Spinal cord (tissue), 10 donors: ENCODE data around the gene LRRC3C. TPM values are rescaled to one million over a fixed set of nuclear protein-coding genes. Genes with fewer than 3 reads are reported as not detected.

Source experiments
- DNase-seq, 6 donors: peaks; one replicate each; pipeline versions ENCODE4 v3.0.0 to v3.0.0-alpha.2; 2013 to 2015; ENCODE audit warnings: low spot score in 6 of 6, low read depth in 4 of 6
- H3K27ac ChIP-seq: one replicate; pipeline ENCODE4 v1.5.1; 2013; ENCODE audit warnings: low read depth, low read length, control low read depth
- H3K27me3 ChIP-seq: one replicate; pipeline ENCODE4 v1.6.1; 2013; ENCODE audit warnings: low read length; ENCODE audit not compliant: control insufficient read depth, insufficient read depth
- H3K36me3 ChIP-seq: one replicate; pipeline ENCODE4 v1.6.1; 2013; ENCODE audit warnings: low read length; ENCODE audit not compliant: control insufficient read depth, insufficient read depth
- H3K4me1 ChIP-seq: one replicate; pipeline ENCODE4 v1.6.1; 2013; ENCODE audit warnings: low read length; ENCODE audit not compliant: control insufficient read depth, insufficient read depth
- H3K4me3 ChIP-seq: one replicate; pipeline ENCODE4 v1.5.1; 2013; ENCODE audit warnings: low read depth, low read length, control low read depth
- H3K9me3 ChIP-seq: one replicate; pipeline ENCODE4 v1.6.1; 2013; ENCODE audit warnings: low read length; ENCODE audit not compliant: control insufficient read depth, insufficient read depth
- WGBS: methylation state at CpG from one replicate; pipeline ENCODE4 v1.1.5; 2013; ENCODE audit warnings: missing lambda C conversion rate; ENCODE audit not compliant: insufficient coverage; 5-methylcytosine and 5-hydroxymethylcytosine counted together
- polyA plus RNA-seq, 2 donors: library from polyadenylated mRNA; unstranded; fragments of 120-200 nt; gene quantifications; one replicate each; pipeline ENCODE4 v1.2.1, GENCODE V29; 2013; ENCODE audit not compliant: insufficient read length in 2 of 2
- total RNA-seq, 2 donors: library from RNA; depleted of rRNA in 1 of 2; stranded (reverse); fragments of 120-200 nt in 1 of 2; fragments of >200 nt in 1 of 2; gene quantifications; one replicate each; pipeline versions ENCODE4 v1.2.3 to v1.2.4, GENCODE V29; 2013 to 2014
- donor health status: healthy.

LRRC3C gene
- total and polyA plus RNA-seq, 4 donors = not detected

DNA sequence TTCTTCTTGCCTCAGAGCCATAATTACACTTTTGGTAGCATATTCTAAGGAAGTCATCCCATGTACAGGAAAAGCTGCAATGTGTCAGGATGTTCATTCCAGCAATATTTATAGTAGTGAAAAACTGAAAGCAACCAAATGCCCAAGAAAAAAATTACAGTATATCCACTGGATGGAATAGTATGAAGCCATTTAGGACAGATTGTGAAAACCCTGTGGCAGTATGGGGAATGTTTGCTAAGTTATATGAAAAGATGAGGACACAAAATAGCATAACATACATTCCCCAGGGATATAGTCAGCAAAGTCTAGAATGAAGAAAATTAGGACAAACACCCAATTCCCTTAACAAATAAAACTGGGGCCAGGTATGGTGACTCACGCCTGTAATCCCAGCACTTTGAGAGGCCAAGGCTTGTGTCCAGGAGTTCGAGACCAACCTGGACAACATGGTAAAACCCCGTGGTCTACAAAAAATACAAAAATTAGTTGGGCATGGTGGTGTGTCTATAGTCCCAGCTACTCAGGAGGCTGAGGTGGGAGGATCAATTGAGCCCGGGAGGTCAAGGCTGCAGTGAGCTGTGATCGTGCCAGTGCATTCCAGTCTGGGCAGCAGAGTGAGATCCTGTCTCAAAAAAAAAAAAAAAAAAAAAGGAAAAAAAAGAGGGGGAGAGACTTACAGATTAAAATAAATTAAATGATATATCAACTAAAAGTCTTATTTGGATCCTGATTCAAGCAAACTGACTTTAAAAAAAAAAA lies 2.3 kb downstream of the LRRC3C start:
- H3K27ac ChIP-seq = no peak overlapping the region
- H3K4me1 ChIP-seq = peaks cover 32% of the 10 kb centered on the region
- 100% methylated on average over 2 of the region's 5 CpGs for WGBS
- H3K27me3 ChIP-seq = no peaks in the 10 kb centered on the region
- H3K4me3 ChIP-seq = no peak overlapping the region
- no peaks in the 10 kb centered on the region for H3K36me3 ChIP-seq
- DNase-seq = no peak
- no peaks in the 10 kb centered on the region for H3K9me3 ChIP-seq

DNA sequence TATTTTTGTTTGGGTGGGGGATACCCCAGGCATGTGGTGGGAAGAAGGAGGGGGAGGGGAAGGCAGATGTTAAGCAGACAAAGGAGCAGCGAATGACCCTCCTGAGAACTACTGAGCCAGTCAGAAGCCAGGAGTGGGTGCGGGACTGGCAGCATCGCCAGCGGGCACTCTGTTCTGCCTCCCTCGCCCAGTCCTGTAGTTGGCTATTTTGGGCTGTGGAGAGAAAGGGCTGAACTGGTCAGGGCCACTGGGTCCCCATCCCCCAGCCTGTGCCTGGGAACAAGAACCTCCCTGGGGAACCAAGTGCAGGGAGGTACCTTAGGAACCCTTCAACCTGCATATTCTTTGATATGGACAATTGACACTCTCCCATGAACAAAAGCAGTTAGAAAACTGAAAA lies 6.4 kb downstream of the LRRC3C start:
- Histone ChIP-seq H3K4me1 (peaks cover 4% of the 10 kb centered on the region), H3K9me3 (no peaks in the 10 kb centered on the region), H3K27me3 (no peaks in the 10 kb centered on the region), H3K27ac (no peak overlapping the region), H3K4me3 (no peak overlapping the region), H3K36me3 (no peaks in the 10 kb centered on the region)
- 68% methylated on average over 5 of the region's 5 CpGs for WGBS
- peak in 1 of 6 donors; percentile 32 for DNase-seq

DNA sequence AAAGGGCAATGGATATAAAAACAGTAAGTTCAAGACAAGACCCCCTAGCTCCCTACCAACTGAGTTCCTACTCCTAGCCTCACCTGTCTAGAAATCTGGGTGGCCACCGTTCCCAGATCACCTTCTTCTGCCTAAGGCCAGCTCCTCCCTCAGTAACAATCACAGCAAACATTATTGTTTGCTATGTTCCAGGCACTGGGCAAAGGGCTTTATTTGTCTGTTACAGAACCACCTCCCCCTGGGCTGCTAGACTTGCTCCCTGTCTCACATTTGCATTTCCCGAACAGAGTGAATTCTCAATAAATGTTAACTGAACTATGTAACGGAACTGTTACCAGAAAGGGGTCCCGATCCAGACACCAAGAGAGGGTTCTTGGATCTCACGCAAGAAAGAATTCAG lies 6.8 kb downstream of the LRRC3C start:
- peaks cover 4% of the 10 kb centered on the region for H3K4me1 ChIP-seq
- 50% methylated on average over 1 of the region's 5 CpGs for WGBS
- DNase-seq = no peak
- no peaks in the 10 kb centered on the region for H3K9me3 ChIP-seq
- no peak overlapping the region for H3K27ac ChIP-seq
- no peaks in the 10 kb centered on the region for H3K27me3 ChIP-seq
- H3K36me3 ChIP-seq = no peaks in the 10 kb centered on the region
- H3K4me3 ChIP-seq = no peak overlapping the region

DNA sequence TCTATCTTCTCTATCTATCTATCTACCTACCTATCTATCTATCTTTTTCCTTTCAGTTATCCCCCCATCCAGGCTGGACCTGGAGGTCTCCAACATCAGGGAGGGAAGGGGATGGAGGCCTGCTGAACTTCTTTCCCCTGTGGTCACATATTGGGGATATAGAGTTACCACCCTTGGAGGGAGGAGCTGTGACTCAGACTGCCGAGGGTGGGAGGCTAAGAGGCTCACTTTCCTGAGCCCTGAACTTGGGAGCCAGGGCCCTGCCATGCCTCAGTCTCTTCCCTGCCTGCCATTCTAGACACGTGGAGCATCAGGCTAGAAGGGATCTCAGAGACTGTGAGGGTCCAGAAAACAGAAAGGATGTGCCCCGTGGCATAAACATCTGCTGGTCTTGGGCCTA lies 8.4 kb downstream of the LRRC3C start:
- Histone ChIP-seq H3K36me3 (no peaks in the 10 kb centered on the region), H3K4me1 (peaks cover 8% of the 10 kb centered on the region), H3K4me3 (no peak overlapping the region), H3K27ac (no peak overlapping the region), H3K27me3 (no peaks in the 10 kb centered on the region), H3K9me3 (no peaks in the 10 kb centered on the region)
- DNase-seq = no peak
- 65% methylated on average over 3 of the region's 3 CpGs for WGBS

DNA sequence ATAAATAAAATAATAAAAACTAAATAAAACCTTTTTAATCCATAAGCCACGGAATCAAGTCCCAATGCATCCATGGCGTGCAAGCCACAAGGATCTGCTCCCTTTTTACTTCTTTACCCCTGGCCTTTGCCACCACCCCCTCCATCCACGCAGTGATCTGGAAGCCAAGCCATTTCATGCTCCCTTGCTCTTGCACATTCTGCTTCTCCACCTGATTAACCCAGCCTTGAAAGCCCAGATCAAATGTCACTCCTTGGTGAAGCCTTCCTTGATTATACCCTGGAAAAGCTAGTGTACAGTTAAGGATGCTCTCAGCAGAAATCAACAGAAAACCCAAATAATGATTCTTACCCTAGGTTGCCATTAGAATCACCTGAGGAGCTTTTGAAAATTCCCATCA lies 9.9 kb downstream of the LRRC3C start:
- 92% methylated on average over 3 of the region's 3 CpGs for WGBS
- no peak overlapping the region for H3K27ac ChIP-seq
- H3K27me3 ChIP-seq = no peaks in the 10 kb centered on the region
- H3K36me3 ChIP-seq = no peaks in the 10 kb centered on the region
- peaks cover 8% of the 10 kb centered on the region for H3K4me1 ChIP-seq
- H3K4me3 ChIP-seq = no peak overlapping the region
- H3K9me3 ChIP-seq = no peaks in the 10 kb centered on the region
- no peak for DNase-seq

DNA sequence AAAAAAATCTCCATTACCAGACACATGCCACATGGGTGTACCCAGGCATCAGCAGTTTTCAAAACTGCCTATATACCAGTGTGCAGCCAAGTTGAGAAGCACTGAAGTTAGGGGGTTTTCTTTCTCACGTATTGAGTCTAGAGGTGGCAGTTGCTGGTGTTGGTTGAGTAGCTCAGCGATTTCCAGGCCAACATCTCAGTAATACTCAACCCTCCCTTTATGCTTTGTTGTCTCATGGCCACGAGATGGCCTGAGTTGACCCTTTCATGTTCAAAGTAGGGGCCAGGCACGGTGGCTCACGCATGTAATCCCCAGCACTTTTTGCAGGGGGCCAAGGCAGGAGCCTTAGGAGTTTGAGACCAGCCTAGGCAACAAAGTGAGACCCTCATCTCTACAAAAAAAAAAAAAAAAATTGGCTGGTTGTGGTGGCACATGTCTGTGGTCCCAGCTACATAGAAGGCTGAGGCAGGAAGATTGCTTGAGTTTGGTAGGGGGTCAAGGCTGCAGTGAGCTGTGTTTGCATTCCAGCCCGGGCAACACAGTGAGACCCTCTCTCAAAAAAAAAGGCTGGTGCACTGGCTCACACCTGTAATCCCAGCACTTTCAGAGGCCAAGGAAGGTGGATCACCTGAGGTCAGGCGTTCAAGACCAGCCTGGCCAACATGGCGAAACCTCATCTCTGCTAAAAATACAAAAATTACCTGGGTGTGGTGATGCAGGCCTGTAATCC lies 10.8 kb downstream of the LRRC3C start:
- no peak overlapping the region for H3K4me3 ChIP-seq
- 63% methylated on average over 4 of the region's 8 CpGs for WGBS
- no peaks in the 10 kb centered on the region for H3K27me3 ChIP-seq
- H3K4me1 ChIP-seq = peaks cover 8% of the 10 kb centered on the region
- no peak overlapping the region for H3K27ac ChIP-seq
- no peak for DNase-seq
- H3K36me3 ChIP-seq = no peaks in the 10 kb centered on the region
- no peaks in the 10 kb centered on the region for H3K9me3 ChIP-seq

DNA sequence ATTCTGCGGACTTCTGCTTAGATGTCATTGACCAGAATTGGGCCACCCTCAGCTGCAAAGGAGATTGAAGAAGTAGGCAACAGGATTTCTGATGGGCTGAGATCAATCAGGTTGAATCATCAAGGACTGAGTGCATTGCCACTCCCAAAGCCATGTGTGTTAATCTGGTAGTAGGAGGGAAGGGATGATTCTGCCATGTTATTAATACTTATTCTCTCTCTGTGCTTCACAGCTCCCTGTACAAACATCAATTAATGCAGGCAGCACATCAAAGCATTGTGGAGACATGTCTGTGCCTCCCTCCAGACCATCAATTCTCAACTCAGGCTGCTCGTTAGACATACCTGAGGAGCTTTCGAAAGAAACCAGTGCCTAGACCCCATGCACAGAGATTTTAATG lies 11.6 kb downstream of the LRRC3C start:
- DNase-seq = peak in 1 of 6 donors; percentile 63
- Histone ChIP-seq H3K27me3 (no peaks in the 10 kb centered on the region), H3K9me3 (no peaks in the 10 kb centered on the region), H3K4me3 (no peak overlapping the region), H3K4me1 (peaks cover 7% of the 10 kb centered on the region), H3K27ac (no peak overlapping the region), H3K36me3 (no peaks in the 10 kb centered on the region)
- WGBS = no CpG with 5 or more reads among the region's 3 CpGs

DNA sequence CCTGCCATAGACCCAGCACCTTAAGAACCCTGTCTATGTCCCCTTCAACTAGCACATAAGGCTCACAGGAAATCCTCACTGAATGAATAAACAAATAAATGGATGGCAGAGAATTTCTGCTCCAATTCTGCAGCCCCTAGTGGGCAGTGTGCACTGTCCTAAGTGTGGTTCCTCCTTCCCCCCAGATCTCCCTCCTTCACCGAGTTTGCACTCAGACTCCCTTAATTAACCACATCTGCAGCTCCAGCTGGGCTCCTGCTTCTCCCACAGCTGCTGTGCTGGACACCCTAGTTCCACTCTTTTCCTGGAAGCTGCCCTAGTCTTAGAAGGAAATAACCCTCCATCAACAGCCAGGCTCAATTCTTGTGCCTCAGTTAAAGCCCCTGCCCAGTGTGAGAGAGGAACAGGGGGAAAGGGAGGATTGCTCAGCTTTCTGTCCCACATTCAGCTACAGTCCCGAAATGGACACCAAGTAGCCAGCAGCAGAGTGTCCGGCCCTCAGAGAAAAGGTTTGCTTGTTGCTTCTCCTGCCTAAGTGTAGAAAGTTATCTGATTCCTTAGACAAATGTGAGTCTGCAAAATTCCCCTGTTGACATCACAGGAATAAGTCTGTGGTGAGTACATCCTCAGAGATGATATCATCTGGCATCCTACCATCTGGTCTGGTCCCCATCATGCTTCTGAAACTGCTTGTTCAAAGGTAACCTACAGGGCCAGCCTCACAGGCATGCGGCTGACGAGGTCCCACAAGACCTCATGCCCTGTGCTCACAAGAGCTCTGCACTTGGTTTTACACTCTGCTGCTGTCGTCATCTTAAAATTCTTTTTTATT lies 12.3 kb downstream of the LRRC3C start:
- DNase-seq = peak in 2 of 6 donors; percentile 32 to 35
- Histone ChIP-seq H3K27ac (peak overlapping the region; percentile 41), H3K4me1 (peaks cover 7% of the 10 kb centered on the region), H3K36me3 (no peaks in the 10 kb centered on the region), H3K9me3 (no peaks in the 10 kb centered on the region), H3K27me3 (no peaks in the 10 kb centered on the region), H3K4me3 (no peak overlapping the region)
- WGBS = 63% methylated on average over 5 of the region's 6 CpGs

DNA sequence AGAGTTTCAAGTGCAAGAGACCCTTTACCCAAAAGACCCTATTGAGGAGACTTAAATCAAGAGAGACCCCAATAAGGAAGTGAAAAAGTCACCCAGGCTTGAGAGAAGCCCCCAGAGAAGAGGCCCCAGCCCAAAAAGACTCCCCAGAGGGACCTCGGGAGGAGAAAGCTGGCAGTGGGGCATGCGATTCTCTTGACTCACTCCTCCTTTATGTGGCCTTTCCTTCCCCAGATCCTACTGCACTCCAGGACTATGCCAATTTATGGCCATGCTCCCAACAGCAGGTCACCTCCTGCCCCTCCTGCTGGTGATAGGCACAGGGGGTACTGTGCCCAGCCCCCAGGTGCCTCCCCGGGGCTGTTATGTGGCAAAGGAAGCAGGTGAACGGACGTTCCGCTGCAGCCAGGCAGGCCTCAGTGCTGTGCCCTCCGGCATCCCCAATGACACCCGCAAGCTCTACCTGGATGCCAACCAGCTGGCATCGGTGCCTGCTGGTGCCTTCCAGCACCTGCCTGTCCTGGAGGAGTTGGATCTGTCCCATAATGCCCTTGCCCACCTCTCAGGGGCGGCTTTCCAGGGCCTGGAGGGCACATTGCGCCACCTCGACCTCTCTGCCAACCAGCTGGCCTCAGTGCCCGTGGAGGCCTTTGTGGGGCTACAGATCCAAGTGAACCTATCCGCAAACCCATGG lies 16.3 kb downstream of the LRRC3C start:
- H3K4me1 ChIP-seq = peaks cover 7% of the 10 kb centered on the region
- H3K27ac ChIP-seq = no peak overlapping the region
- no peaks in the 10 kb centered on the region for H3K36me3 ChIP-seq
- DNase-seq = no peak
- 80% methylated on average over 14 of the region's 14 CpGs for WGBS
- H3K4me3 ChIP-seq = no peak overlapping the region
- no peaks in the 10 kb centered on the region for H3K27me3 ChIP-seq
- no peaks in the 10 kb centered on the region for H3K9me3 ChIP-seq
